Mesenchymal stem cell (in vitro differentiated cells and primary cell): ENCODE data around the gene FGGY.

Experiments
- DNase-seq: peaks from one replicate; pipeline ENCODE4 v3.0.0-alpha.2; 2013
- H2AFZ ChIP-seq: one replicate; pipeline ENCODE4 v1.6.1; 2013; ENCODE audit warnings: low read depth, mild to moderate bottlenecking, control low read depth, inconsistent platforms, low read length, moderate library complexity
- H2AK5ac ChIP-seq: 2 replicates; pipeline ENCODE4 v1.6.1; 2013; ENCODE audit warnings: low read length, moderate library complexity, mild to moderate bottlenecking, inconsistent platforms; ENCODE audit not compliant: severe bottlenecking
- H2BK120ac ChIP-seq: one replicate; pipeline ENCODE4 v1.6.1; 2013; ENCODE audit warnings: low read depth, mild to moderate bottlenecking, inconsistent platforms, low read length, moderate library complexity
- H2BK12ac ChIP-seq, 2 experiments: one replicate each; pipeline ENCODE4 v1.6.1; 2013; ENCODE audit warnings: inconsistent platforms in 2 of 2, low read length in 2 of 2, mild to moderate bottlenecking in 2 of 2, moderate library complexity in 2 of 2, control low read depth in 1 of 2
- H2BK15ac ChIP-seq: one replicate; pipeline ENCODE4 v1.6.1; 2013; ENCODE audit warnings: mild to moderate bottlenecking, low read depth, inconsistent platforms; ENCODE audit not compliant: poor library complexity, severe bottlenecking
- H2BK5ac ChIP-seq: 2 replicates; pipeline ENCODE4 v1.6.1; 2013; ENCODE audit warnings: low read depth, mild to moderate bottlenecking, low read length, control low read depth, inconsistent platforms; ENCODE audit not compliant: poor library complexity, severe bottlenecking
- H3K14ac ChIP-seq, 2 experiments: one replicate each; pipeline ENCODE4 v1.6.1; 2013; ENCODE audit warnings: inconsistent platforms in 2 of 2, low read length in 2 of 2, control low read depth in 1 of 2, mild to moderate bottlenecking in 1 of 2, moderate library complexity in 1 of 2
- H3K18ac ChIP-seq, 2 experiments: one replicate each; pipeline ENCODE4 v1.6.1; 2013; ENCODE audit warnings: inconsistent platforms in 2 of 2, low read length in 2 of 2, control low read depth in 1 of 2, low read depth in 1 of 2, mild to moderate bottlenecking in 1 of 2
- H3K23ac ChIP-seq, 2 experiments: one replicate each; pipeline ENCODE4 v1.6.1; 2013; ENCODE audit warnings: inconsistent platforms in 2 of 2, low read length in 2 of 2, mild to moderate bottlenecking in 2 of 2, moderate library complexity in 2 of 2, control low read depth in 1 of 2
- H3K27ac ChIP-seq: 2 replicates; pipeline ENCODE4 v1.5.1; 2013; ENCODE audit warnings: mild to moderate bottlenecking, moderate library complexity, low read length, control low read depth, inconsistent platforms; ENCODE audit not compliant: poor library complexity, severe bottlenecking
- H3K27me3 ChIP-seq, 2 experiments: 2 replicates each; pipeline versions ENCODE4 v1.6.1 to v1.7.0; 2013; ENCODE audit warnings: low read length in 2 of 2, mild to moderate bottlenecking in 2 of 2, moderate library complexity in 2 of 2, control low read depth in 1 of 2, inconsistent platforms in 1 of 2; ENCODE audit not compliant: control insufficient read depth in 1 of 2, insufficient read depth in 1 of 2
- H3K36me3 ChIP-seq, 2 experiments: 2 replicates each; pipeline versions ENCODE4 v1.6.1 to v1.7.0; 2013; ENCODE audit warnings: low read length in 2 of 2, control low read depth in 1 of 2, inconsistent platforms in 1 of 2, low read depth in 1 of 2, mild to moderate bottlenecking in 1 of 2; ENCODE audit not compliant: insufficient read depth in 2 of 2, control insufficient read depth in 1 of 2
- H3K4ac ChIP-seq, 2 experiments: one replicate each; pipeline ENCODE4 v1.6.1; 2013; ENCODE audit warnings: inconsistent platforms in 2 of 2, low read length in 2 of 2, mild to moderate bottlenecking in 2 of 2, moderate library complexity in 2 of 2, control low read depth in 1 of 2, low read depth in 1 of 2
- H3K4me1 ChIP-seq: 2 replicates; pipeline ENCODE4 v1.6.1; 2013; ENCODE audit warnings: low read depth, low read length, control low read depth; ENCODE audit not compliant: control insufficient read depth, insufficient read depth
- H3K4me2 ChIP-seq: 2 replicates; pipeline ENCODE4 v1.6.1; 2013; ENCODE audit warnings: low read length, mild to moderate bottlenecking, inconsistent platforms; ENCODE audit not compliant: poor library complexity, severe bottlenecking
- H3K4me3 ChIP-seq, 2 experiments: 2 replicates each; pipeline versions ENCODE4 v1.5.1 to v1.7.0; 2013; ENCODE audit warnings: low read length in 2 of 2, mild to moderate bottlenecking in 2 of 2, control low read depth in 1 of 2, low read depth in 1 of 2; ENCODE audit not compliant: insufficient read depth in 1 of 2
- H3K79me1 ChIP-seq: replicated peaks from 2 replicates; pipeline ENCODE4 v1.6.1; 2013; ENCODE audit warnings: mild to moderate bottlenecking, control low read depth, low read length, inconsistent platforms; ENCODE audit not compliant: poor library complexity, severe bottlenecking
- H3K9ac ChIP-seq: 2 replicates; pipeline ENCODE4 v1.7.0; 2013; ENCODE audit warnings: mild to moderate bottlenecking, low read length, moderate library complexity
- H3K9me3 ChIP-seq: 2 replicates; pipeline ENCODE4 v1.7.0; 2013; ENCODE audit warnings: mild to moderate bottlenecking, low read length; ENCODE audit not compliant: control insufficient read depth
- H4K8ac ChIP-seq: one replicate; pipeline ENCODE4 v1.6.1; 2013; ENCODE audit warnings: inconsistent platforms, mild to moderate bottlenecking, low read length, moderate library complexity
- H4K91ac ChIP-seq: one replicate; pipeline ENCODE4 v1.6.1; 2013; ENCODE audit warnings: mild to moderate bottlenecking, low read length, inconsistent platforms
- WGBS: methylation state at CpG from one replicate; pipeline ENCODE4 v1.1.7; 2013; ENCODE audit warnings: mixed read lengths; 5-methylcytosine and 5-hydroxymethylcytosine counted together

FGGY gene

GRCh38 chr1:59619557-59619956 is 322.7 kb downstream of the FGGY start:
- peak overlapping the region; percentile 34 for H2BK120ac ChIP-seq

DNA sequence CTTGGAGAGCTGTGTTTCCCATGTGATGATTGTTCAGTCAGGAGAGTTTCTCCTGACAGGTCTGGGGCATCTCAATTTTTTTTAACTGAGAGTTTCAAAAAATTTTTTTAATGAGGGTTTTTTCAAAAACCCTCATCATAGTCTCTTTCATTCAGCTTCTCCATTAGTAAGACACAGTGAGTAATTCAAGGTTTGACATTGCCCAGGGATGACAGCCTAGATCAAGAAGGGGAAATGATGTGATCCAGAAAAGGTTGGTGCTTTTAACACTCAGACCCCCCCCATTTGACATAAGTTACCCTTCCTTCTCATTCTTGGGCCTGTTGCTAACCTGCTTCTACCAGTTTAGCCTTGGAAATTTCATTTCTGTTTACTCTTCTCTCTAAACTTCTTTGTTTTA is 328.5 kb downstream of the FGGY start:
- no peak overlapping the region for H2BK15ac ChIP-seq
- no peak overlapping the region for H2BK5ac ChIP-seq
- H3K9me3 ChIP-seq: no peaks in the 10 kb centered on the region
- no peak overlapping the region for H4K91ac ChIP-seq
- no peak overlapping the region for H3K18ac ChIP-seq
- no peak overlapping the region for H3K4ac ChIP-seq
- no peak overlapping the region for H3K9ac ChIP-seq
- H3K14ac ChIP-seq: no peak overlapping the region
- H3K27ac ChIP-seq: no peak overlapping the region
- no peaks in the 10 kb centered on the region for H3K27me3 ChIP-seq
- no peak overlapping the region for H2BK120ac ChIP-seq
- H2AK5ac ChIP-seq: no peak overlapping the region
- no peak overlapping the region for H4K8ac ChIP-seq
- no peak overlapping the region for H2BK12ac ChIP-seq
- no peaks in the 10 kb centered on the region for H3K79me1 ChIP-seq
- H3K23ac ChIP-seq: no peak overlapping the region
- DNase-seq: no peak
- no peak overlapping the region for H3K4me3 ChIP-seq
- no peaks in the 10 kb centered on the region for H3K4me1 ChIP-seq
- H2AFZ ChIP-seq: no peak overlapping the region
- H3K36me3 ChIP-seq: no peaks in the 10 kb centered on the region
- no peak overlapping the region for H3K4me2 ChIP-seq

More at GRCh38 chr1:59619557-59619956, 322.7 kb downstream of the FGGY start:
- WGBS: 97% methylated on average over 2 of the region's 2 CpGs
- no peaks in the 10 kb centered on the region for H3K9me3 ChIP-seq
- no peak overlapping the region for H2AFZ ChIP-seq
- H3K4me1 ChIP-seq: no peaks in the 10 kb centered on the region
- no peaks in the 10 kb centered on the region for H3K36me3 ChIP-seq
- no peak overlapping the region for H3K9ac ChIP-seq
- no peak overlapping the region for H3K14ac ChIP-seq
- no peak overlapping the region for H2BK15ac ChIP-seq
- H3K4me3 ChIP-seq: no peak overlapping the region
- H2BK5ac ChIP-seq: no peak overlapping the region
- H3K4me2 ChIP-seq: no peak overlapping the region
- DNase-seq: no peak
- no peak overlapping the region for H3K27ac ChIP-seq
- no peak overlapping the region for H3K23ac ChIP-seq
- H2AK5ac ChIP-seq: no peak overlapping the region
- no peak overlapping the region for H4K8ac ChIP-seq
- H3K4ac ChIP-seq: no peak overlapping the region
- H3K18ac ChIP-seq: no peak overlapping the region
- no peaks in the 10 kb centered on the region for H3K79me1 ChIP-seq
- H4K91ac ChIP-seq: no peak overlapping the region
- no peak overlapping the region for H2BK12ac ChIP-seq
- no peaks in the 10 kb centered on the region for H3K27me3 ChIP-seq

DNA sequence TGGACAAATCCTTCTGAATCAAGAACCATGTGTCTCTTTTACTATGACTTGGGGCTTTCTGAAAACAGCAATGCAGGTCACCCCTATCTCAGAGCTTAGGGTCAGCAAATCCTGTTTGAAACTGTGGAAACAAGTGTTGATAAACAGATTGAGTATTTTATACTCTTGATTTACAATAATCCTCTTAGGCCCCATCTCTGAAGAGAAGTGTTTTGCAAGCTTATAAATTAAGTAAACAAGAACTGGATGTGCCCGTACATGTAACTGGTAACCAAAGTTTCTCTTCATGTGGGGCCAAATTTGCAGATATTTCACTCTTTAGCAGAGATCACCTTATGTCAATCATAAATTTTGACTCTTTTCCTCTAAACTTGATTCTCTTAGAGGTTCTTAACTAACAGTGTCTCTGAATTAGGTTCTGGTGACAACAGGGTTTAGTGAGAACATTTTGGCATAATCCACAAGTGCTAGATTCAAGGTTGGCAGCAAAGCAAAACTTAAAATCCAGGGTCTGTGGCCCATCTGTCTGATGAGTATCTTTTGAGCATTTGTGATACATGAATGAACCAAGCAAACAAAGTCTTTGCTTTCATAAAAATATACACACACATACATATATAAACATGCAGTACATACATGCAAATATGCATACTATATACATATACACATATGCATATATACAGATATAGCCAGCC is 334.8 kb downstream of the FGGY start:
- Histone ChIP-seq H3K4me3 (no peak overlapping the region), H3K4me2 (no peak overlapping the region), H3K9ac (no peak overlapping the region), H3K27ac (no peak overlapping the region), H2BK5ac (no peak overlapping the region), H3K36me3 (no peaks in the 10 kb centered on the region), H3K23ac (no peak overlapping the region), H3K18ac (no peak overlapping the region), H3K4ac (no peak overlapping the region), H4K8ac (no peak overlapping the region), H3K4me1 (no peaks in the 10 kb centered on the region), H3K79me1 (no peaks in the 10 kb centered on the region), H2BK15ac (no peak overlapping the region), H2AFZ (no peak overlapping the region), H2BK12ac (no peak overlapping the region), H3K27me3 (no peaks in the 10 kb centered on the region), H3K9me3 (no peaks in the 10 kb centered on the region), H2BK120ac (no peak overlapping the region), H2AK5ac (no peak overlapping the region), H3K14ac (no peak overlapping the region), H4K91ac (no peak overlapping the region)
- DNase-seq: peak; percentile 14
- WGBS: no CpG with 5 or more reads among the region's 1 CpG

GRCh38 chr1:59635097-59635496 is 338.2 kb downstream of the FGGY start:
- Histone ChIP-seq H2AFZ (no peak overlapping the region), H2BK5ac (no peak overlapping the region), H3K4me3 (no peak overlapping the region), H3K18ac (no peak overlapping the region), H3K4ac (no peak overlapping the region), H4K8ac (no peak overlapping the region), H4K91ac (no peak overlapping the region), H3K4me2 (no peak overlapping the region), H2BK120ac (no peak overlapping the region), H3K23ac (no peak overlapping the region), H3K27ac (no peak overlapping the region), H2AK5ac (no peak overlapping the region), H3K4me1 (no peaks in the 10 kb centered on the region), H3K14ac (no peak overlapping the region), H3K27me3 (no peaks in the 10 kb centered on the region), H2BK15ac (no peak overlapping the region), H3K79me1 (no peaks in the 10 kb centered on the region), H3K36me3 (no peaks in the 10 kb centered on the region), H2BK12ac (no peak overlapping the region), H3K9ac (no peak overlapping the region), H3K9me3 (no peaks in the 10 kb centered on the region)
- 100% methylated on average over 1 of the region's 2 CpGs for WGBS
- DNase-seq: no peak
